Thyroid gland (tissue), 4 donors: Measurements from ENCODE around the gene SPAAR.

Source experiments
- CTCF ChIP-seq, 6 experiments: fragments of 200-600 bp in 3 of 6; fragments of 450-650 bp in 3 of 6; sonication (generic) in 3 of 6; IDR thresholded peaks; one replicate each; pipeline ENCODE4 v1.5.1; 2016 to 2019; ENCODE audit warnings: antibody characterized with exemption in 6 of 6, mild to moderate bottlenecking in 2 of 6, inconsistent platforms in 1 of 6, moderate library complexity in 1 of 6
- POLR2A ChIP-seq, 2 donors: fragments of 450-650 bp; IDR thresholded peaks; one replicate each; pipeline ENCODE4 v1.6.1; 2017; ENCODE audit warnings: antibody characterized with exemption in 2 of 2, mild to moderate bottlenecking in 2 of 2, moderate library complexity in 1 of 2

- TF ChIP-seq CTCF (IDR thresholded peaks at IDR 0.05), result no peak
- TF ChIP-seq POLR2A (IDR thresholded peaks at IDR 0.05), result no peak
Measured at GRCh38 chr9:35917261-35917660, 8.0 kb downstream of the SPAAR start.
